ENCODE measurements around the gene IFITM5. TPM values are rescaled to one million over a fixed set of nuclear protein-coding genes. Genes with fewer than 3 reads are reported as not detected.

Gene IFITM5
- total and polyA plus RNA-seq, 9 of the 15 experiments (the other 6 are each of a cell fraction or from before 2014, with no cell fraction given): 0.19 TPM; not detected in 8

- TF ChIP-seq GTF3C2 (IDR thresholded peaks at IDR 0.05; ENCODE audit: borderline replicate concordance, extremely low read depth, insufficient read length) (no peak), PHF20 (IDR thresholded peaks at IDR 0.05; ENCODE audit: partially characterized antibody) (no peak), RNF219 (CRISPR knock-in tag; IDR thresholded peaks at IDR 0.05) (no peak), FOXA3 (CRISPR knock-in tag; conservative IDR thresholded peaks at IDR 0.05 in 1 of 2, IDR thresholded peaks at IDR 0.05 in 1 of 2) (no peak), GABPA (tag; conservative IDR thresholded peaks at IDR 0.05; ENCODE audit: low read depth) (no peak), ZFP36 (IDR thresholded peaks at IDR 0.05; ENCODE audit: low read depth, low read length, partially characterized antibody) (no peak), NCOA4 (IDR thresholded peaks at IDR 0.05; ENCODE audit: partially characterized antibody) (no peak), DIDO1 (tag; IDR thresholded peaks at IDR 0.05; ENCODE audit: low read depth) (no peak), PCBP1 (IDR thresholded peaks at IDR 0.05; ENCODE audit: low read depth, low read length, poor library complexity, severe bottlenecking) (no peak), STAT5B (CRISPR knock-in tag; IDR thresholded peaks at IDR 0.05) (no peak), U2AF1 (optimal IDR thresholded peaks at IDR 0.05; ENCODE audit: low read depth, low read length) (no peak), KLF13 (tag; IDR thresholded peaks at IDR 0.05; ENCODE audit: borderline replicate concordance, low read depth) (no peak), ESRRB (CRISPR knock-in tag; IDR thresholded peaks at IDR 0.05; ENCODE audit: borderline replicate concordance) (no peak), SIN3B (IDR thresholded peaks at IDR 0.05; ENCODE audit: low read depth) (no peak), MTA3 (IDR thresholded peaks at IDR 0.05; ENCODE audit: borderline replicate concordance) (0 out of 2 replicates have a peak, but pooled peaks have one; percentile 15), ATF4 (CRISPR knock-in tag; IDR thresholded peaks at IDR 0.05) (no peak), CBX8 (IDR thresholded peaks at IDR 0.05; ENCODE audit: borderline replicate concordance, extremely low read depth, low read depth, low read length, poor library complexity, severe bottlenecking) (no peak), RBM34 (IDR thresholded peaks at IDR 0.05; ENCODE audit: borderline replicate concordance, insufficient read depth, low read length) (no peak)
- TF ChIP-seq, protein P1, sequence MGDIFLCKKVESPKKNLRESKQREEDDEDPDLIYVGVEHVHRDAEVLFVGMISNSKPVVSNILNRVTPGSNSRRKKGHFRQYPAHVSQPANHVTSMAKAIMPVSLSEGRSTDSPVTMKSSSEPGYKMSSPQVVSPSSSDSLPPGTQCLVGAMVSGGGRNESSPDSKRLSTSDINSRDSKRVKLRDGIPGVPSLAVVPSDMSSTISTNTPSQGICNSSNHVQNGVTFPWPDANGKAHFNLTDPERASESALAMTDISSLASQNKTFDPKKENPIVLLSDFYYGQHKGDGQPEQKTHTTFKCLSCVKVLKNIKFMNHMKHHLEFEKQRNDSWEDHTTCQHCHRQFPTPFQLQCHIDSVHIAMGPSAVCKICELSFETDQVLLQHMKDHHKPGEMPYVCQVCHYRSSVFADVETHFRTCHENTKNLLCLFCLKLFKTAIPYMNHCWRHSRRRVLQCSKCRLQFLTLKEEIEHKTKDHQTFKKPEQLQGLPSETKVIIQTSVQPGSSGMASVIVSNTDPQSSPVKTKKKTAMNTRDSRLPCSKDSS (IDR thresholded peaks at IDR 0.05; ENCODE audit: low read depth, partially characterized antibody): no peak
Measured at GRCh38 chr11:312092-312816, 12.9 kb upstream of the IFITM5 start (continued).

All from K562 (cell line).